ENCODE measurements around the gene MAMLD1. TPM values are rescaled to one million over a fixed set of nuclear protein-coding genes. Genes with fewer than 3 reads are reported as not detected.

Gene MAMLD1
- total and polyA plus RNA-seq, 2 of the 8 experiments (the other 6 are each of a cell fraction or from before 2014, with no cell fraction given): 0.09 to 0.26 TPM

- H3K27ac ChIP-seq (ENCODE audit: low read depth, low read length): no peak overlapping the region
- H3K9ac ChIP-seq (replicated peaks in 1 of 4; ENCODE audit: extremely low read depth in 1 of 4, low read depth in 3 of 4, low read length in 3 of 4): no peak overlapping the region
- H4K8ac ChIP-seq (ENCODE audit: extremely low read depth, insufficient read depth, low read length): no peak overlapping the region
- TF ChIP-seq NRF1 (IDR thresholded peaks at IDR 0.05; ENCODE audit: low read depth, low read length) (no peak), CEBPB (IDR thresholded peaks at IDR 0.05; ENCODE audit: low read depth, low read length) (peak; percentile 77; the same call in 1 of the 2 replicates), SAP30 (IDR thresholded peaks at IDR 0.05; ENCODE audit: insufficient read depth, insufficient replicate concordance, low read length) (no peak)
- H4K20me1 ChIP-seq (replicated peaks in 1 of 2; ENCODE audit: control insufficient read depth in 1 of 2, insufficient read depth in 2 of 2, low read length in 2 of 2): no peaks in the 10 kb centered on the region
- no peak overlapping the region for H3K56ac ChIP-seq (replicated peaks; ENCODE audit: insufficient read length, low read depth, low read length)
- H2BK12ac ChIP-seq (ENCODE audit: low read depth, low read length): no peak overlapping the region
- no peak for FAIRE-seq
- no peak overlapping the region for H2BK15ac ChIP-seq (ENCODE audit: low read length)
- no peak overlapping the region for H4K5ac ChIP-seq (ENCODE audit: insufficient read length, low read depth, low read length)
- H4K91ac ChIP-seq (replicated peaks; ENCODE audit: insufficient read length, low read length): no peak overlapping the region
- no peak overlapping the region for H3K18ac ChIP-seq (ENCODE audit: extremely low read depth, low read length)
- H3K36me3 ChIP-seq (ENCODE audit: control insufficient read depth in 2 of 4, insufficient read depth in 4 of 4, low read length in 3 of 4): no peaks in the 10 kb centered on the region
- H2AFZ ChIP-seq (ENCODE audit: low read length): no peak overlapping the region
- H3K79me1 ChIP-seq (ENCODE audit: low read depth, low read length): no peaks in the 10 kb centered on the region
- H2BK20ac ChIP-seq (ENCODE audit: low read length): no peak overlapping the region
- no peak overlapping the region for H3K23ac ChIP-seq (ENCODE audit: insufficient read length)
- no peak overlapping the region for H3K14ac ChIP-seq (ENCODE audit: insufficient read length)
- WGBS, 2 experiments (ENCODE audit: extremely low coverage in 1 of 2, insufficient coverage in 1 of 2, insufficient read length in 1 of 2, insufficient replicate concordance in 2 of 2, low coverage in 1 of 2, low lambda C conversion rate in 2 of 2, missing lambda C conversion rate in 1 of 2): 100% methylated on average over 2 of the region's 2 CpGs; no CpG with 5 or more reads in 1 of the 2 experiments
- H3K79me2 ChIP-seq (ENCODE audit: control insufficient read depth in 1 of 2, insufficient read depth in 2 of 2, low read length in 2 of 2): no peaks in the 10 kb centered on the region
- H2BK120ac ChIP-seq (replicated peaks; ENCODE audit: low read depth, low read length): no peak overlapping the region
- ChIA-PET CTCF (ENCODE audit: partially characterized antibody) (interaction anchor here (0.9 kb wide), 1 partner anchor 21 kb away, joined by 3 read pairs; no protein-coding TSS in a partner anchor), POLR2A (ENCODE audit: partially characterized antibody) (no interaction called here)
- no peaks in the 10 kb centered on the region for H3K23me2 ChIP-seq (ENCODE audit: low read depth, low read length)
- H2AK5ac ChIP-seq (ENCODE audit: low read depth, low read length): no peak overlapping the region
- no peak overlapping the region for H3K4ac ChIP-seq (replicated peaks; ENCODE audit: insufficient read length, low read depth, low read length)
- H3K27me3 ChIP-seq (replicated peaks in 1 of 4; ENCODE audit: control insufficient read depth in 3 of 4, extremely low read depth in 1 of 4, insufficient read depth in 3 of 4, low read length in 3 of 4): no peaks in the 10 kb centered on the region
- H2BK5ac ChIP-seq (ENCODE audit: low read depth, low read length): no peak overlapping the region
- H3K4me2 ChIP-seq (ENCODE audit: insufficient read depth in 1 of 2, low read depth in 2 of 2, low read length in 2 of 2): no peak overlapping the region
- no peaks in the 10 kb centered on the region for H3K9me3 ChIP-seq (ENCODE audit: insufficient read depth in 2 of 2, low read depth in 1 of 2, low read length in 1 of 2)
- DNase-seq (ENCODE audit: low read depth in 1 of 2, low spot score in 2 of 2): no peak
- H3K4me3 ChIP-seq (ENCODE audit: extremely low read depth in 1 of 4, insufficient read depth in 2 of 4, low read depth in 3 of 4, low read length in 4 of 4): no peak overlapping the region
- H3K4me1 ChIP-seq (replicated peaks in 1 of 4; ENCODE audit: control insufficient read depth in 3 of 4, insufficient read depth in 4 of 4, low read length in 3 of 4): peaks cover 0 to 3% (median 0%) of the 10 kb centered on the region in 4 experiments; a peak in 1 of 7 replicates
Measured at GRCh38 chrX:150414228-150414627, 51.1 kb downstream of the MAMLD1 start.
